Effector CD4-positive, alpha-beta T cell (primary cell): ENCODE measurements around the gene LRRC72. TPM values are rescaled to one million over a fixed set of nuclear protein-coding genes. Genes with fewer than 3 reads are reported as not detected.
"Not testable (repeated sequence)": the region's sequence is repeated elsewhere in the genome, so short reads cannot be mapped to it uniquely, and the experiment has no call there.

Experiments used
- DNase-seq: peaks from one replicate; pipeline ENCODE4 v3.0.0-alpha.2; 2020
- total RNA-seq: gene quantifications from one replicate; lab custom pipeline; 2026; lab: John Stamatoyannopoulos, UW

LRRC72 gene
- not detected for total RNA-seq

- DNase-seq: no peak
Observed at GRCh38 chr7:16526742-16527540, at the start of gene LRRC72. LRRC72 (plus strand) TSS chr7:16526825; CDS start chr7:16526953, 128 bp downstream.

DNA sequence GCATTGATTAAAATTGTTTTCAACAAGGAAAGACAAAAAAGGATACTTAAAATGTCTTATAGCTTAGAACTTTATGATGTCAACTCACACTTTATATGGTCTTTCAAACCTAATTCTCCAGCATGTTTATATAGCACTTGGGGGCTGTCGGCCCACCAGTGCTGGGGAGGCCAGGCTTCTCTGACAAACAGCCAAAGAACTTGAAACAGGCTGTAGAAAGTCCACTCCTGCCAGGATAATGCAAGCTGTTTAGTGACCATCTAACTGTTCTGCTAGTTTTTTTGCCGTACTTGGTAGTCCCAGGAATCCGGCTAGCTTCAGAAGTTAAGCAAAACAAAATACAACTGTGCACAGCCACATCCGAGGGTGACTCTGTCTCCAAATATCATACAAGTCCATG, 47.5 kb upstream of the LRRC72 start:
- no peak for DNase-seq

DNA sequence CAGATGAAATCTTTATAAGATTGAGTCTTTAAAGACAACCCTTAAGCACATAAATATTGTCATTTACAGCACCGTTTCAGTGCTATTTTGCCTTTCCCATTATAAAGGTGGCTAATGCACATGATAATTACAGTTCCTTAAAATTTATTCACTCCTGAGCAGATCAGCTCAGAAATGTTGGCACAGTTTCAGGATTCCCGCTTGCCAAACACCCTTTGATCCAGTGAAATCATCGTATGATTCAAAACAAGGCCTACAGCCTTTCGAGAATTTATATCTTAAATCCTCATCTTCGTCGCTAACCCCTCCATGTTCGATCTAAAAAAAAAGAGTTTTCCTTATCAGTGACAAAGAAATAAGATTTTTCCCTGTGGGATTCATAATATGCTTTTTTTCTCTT, 47.0 kb upstream of the LRRC72 start:
- DNase-seq: no peak

GRCh38 chr7:16484453-16485158, 42.0 kb upstream of the LRRC72 start:
- DNase-seq: no peak

GRCh38 chr7:16491148-16491547, 35.5 kb upstream of the LRRC72 start:
- DNase-seq: no peak

- no peak for DNase-seq
Observed at GRCh38 chr7:16492513-16493062, 34.0 kb upstream of the LRRC72 start.

GRCh38 chr7:16493266-16493665, 33.4 kb upstream of the LRRC72 start:
- no peak for DNase-seq

- DNase-seq: no peak
Observed at GRCh38 chr7:16494551-16494950, 32.1 kb upstream of the LRRC72 start.

DNA sequence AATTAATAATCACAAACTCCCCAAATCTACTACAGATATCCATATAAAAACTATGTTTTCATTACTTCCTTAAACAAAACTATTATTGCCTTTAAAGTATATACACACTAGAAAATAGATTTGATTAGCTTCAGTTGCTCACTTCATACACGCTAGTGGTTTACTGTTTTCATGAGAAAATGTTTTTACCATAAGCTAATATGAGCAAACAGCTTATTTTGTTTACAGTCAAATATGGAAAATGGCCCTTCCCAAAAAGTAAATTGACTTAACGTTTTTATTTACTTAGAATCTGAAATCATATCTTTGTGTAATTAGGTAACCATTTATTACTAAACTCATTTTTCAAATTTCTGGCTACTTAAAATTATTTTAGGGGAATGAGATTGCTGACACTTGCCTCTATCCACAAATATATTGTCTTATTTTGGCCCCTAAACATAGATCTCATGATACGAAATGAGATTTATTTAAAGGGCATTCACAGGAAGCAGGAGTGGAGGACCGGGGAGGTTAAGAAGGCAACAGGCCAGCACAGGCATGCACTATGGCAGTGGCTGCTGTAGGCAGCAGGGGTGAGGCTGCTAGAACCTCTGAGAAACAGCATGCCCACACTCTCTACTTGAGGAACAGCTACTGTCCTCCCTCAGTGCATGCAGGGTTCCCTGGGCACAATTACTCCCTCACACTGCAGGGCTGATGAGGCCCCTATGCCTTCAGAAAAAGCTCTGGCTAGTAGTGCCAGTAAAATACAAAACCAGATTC, 31.5 kb upstream of the LRRC72 start:
- DNase-seq: no peak

GRCh38 chr7:16498122-16498521, 28.5 kb upstream of the LRRC72 start:
- no peak for DNase-seq

- no peak for DNase-seq
Observed at GRCh38 chr7:16502303-16502702, 24.3 kb upstream of the LRRC72 start.

- DNase-seq: no peak
Observed at GRCh38 chr7:16504019-16504418, 22.6 kb upstream of the LRRC72 start.

- not testable (repeated sequence) for DNase-seq
Observed at GRCh38 chr7:16506422-16506821, 20.2 kb upstream of the LRRC72 start.

- no peak for DNase-seq
Observed at GRCh38 chr7:16509829-16510228, 16.8 kb upstream of the LRRC72 start.

- no peak for DNase-seq
Observed at GRCh38 chr7:16511314-16511713, 15.3 kb upstream of the LRRC72 start.

GRCh38 chr7:16512097-16512496, 14.5 kb upstream of the LRRC72 start:
- DNase-seq: no peak

DNA sequence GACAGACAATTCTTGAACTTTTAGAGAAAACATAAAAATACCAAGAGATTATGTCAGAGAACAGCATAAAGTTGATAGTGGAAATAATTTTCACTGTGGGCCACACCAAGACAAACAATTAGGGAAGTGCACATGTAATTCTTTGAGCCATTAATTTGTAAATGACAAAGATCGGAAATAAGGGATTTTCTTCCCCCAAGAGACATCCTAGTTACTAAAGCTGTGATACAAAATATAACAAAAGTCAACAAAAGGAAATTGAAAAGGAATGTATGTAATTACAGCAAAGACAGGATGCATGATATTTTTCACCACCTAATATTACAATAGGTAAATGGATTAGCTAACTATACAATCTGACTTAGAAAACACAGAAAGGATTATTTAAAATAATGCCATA, 12.4 kb upstream of the LRRC72 start:
- DNase-seq: no peak

DNA sequence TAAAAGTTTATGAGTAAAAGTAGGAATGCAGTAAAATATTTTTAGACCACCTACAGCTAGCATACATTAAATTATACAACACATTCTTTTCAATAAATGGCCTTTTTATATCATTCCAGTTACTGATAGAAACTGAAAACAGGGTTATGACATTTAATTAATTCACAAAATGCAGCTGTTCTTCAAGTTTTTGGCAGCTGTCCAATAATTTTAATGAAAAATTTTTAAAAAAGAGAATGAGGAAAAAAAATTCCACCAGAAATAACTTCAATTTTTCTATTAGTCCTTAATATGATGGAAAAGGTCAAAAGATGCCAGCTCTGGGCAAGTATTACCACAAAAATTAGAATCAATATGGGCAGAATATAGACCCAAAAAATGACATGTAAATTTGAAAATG, 11.9 kb upstream of the LRRC72 start:
- DNase-seq: no peak

DNA sequence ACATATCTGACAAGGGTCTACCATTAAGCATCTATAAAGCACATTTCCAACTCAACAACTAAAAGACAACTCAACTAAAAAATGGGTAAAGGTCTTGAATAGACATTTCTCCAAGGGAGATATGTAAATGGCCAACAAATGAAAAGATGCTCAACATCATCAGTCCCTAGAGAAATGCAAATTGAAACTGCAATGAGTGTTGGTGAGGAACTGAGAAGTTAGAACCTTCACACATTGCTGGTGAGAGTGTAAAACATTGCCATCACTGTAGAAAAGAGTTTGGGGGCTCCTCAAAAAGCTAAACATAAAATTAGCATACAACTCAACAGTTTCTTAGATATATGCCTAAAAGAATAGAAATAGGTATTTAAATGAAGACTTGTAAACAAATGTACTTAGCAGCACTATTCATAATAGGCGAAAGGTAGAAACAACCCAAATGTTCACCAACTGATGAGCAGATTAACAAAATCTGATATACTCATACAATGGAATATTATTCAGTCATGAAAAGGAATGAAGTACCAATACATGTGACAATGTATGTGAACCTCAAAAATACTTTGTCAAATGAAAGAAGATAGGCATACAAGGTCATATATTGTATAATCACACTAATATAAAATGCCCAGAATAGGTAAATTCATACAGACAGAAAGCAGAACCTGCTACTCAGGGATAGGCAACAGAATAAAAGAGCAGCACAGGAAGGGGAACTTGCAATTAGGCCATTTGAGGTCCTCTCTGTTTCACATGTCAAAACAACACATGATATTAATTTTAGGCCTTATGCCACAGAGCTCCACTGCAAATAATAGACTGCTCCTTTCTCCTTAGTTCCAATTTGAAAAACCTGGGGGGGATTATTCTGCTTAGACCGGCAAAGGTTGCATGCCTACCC, 10.6 kb upstream of the LRRC72 start:
- DNase-seq: no peak

DNA sequence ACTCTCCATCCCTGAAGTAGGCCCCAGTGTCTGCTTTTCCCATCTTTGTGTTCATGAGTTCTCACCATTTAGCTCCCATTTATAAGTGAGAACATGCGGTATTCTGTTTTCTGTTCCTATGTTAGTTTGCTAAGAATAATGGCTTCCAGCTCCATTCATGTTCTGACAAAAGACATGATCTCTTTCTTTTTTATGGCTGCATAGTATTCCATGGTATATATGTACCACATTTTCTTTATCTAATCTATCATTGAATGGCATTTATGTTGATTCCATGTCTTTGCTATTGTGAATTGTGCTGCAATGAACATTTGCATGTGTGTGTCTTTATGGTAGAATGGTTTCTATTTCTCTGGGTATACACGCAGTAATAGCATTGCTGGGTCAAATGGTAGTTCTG, 6.6 kb upstream of the LRRC72 start:
- not testable (repeated sequence) for DNase-seq

GRCh38 chr7:16524332-16524731, 2.3 kb upstream of the LRRC72 start:
- no peak for DNase-seq

GRCh38 chr7:16528520-16528919, 1.9 kb downstream of the LRRC72 start:
- no peak for DNase-seq
